Tongue (tissue), 2 donors: ENCODE measurements around the gene ETV7. TPM values are rescaled to one million over a fixed set of nuclear protein-coding genes. Genes with fewer than 3 reads are reported as not detected.
"Not testable (repeated sequence)": the region's sequence is repeated elsewhere in the genome, so short reads cannot be mapped to it uniquely, and the experiment has no call there.

ENCODE experiments used
- DNase-seq: peaks from one replicate; pipeline ENCODE4 v3.0.0-alpha.2; 2015
- total RNA-seq: library from RNA; depleted of rRNA; stranded (reverse); fragments of >200 nt; gene quantifications from one replicate; pipeline ENCODE4 v1.2.3, GENCODE V29; 2014

The ETV7 gene
- total RNA-seq, 1 donor from 2014 or later: 0.21 TPM

GRCh38 chr6:36339146-36339545 lies 48.3 kb downstream of the ETV7 start:
- peak; percentile 49 for DNase-seq

DNA sequence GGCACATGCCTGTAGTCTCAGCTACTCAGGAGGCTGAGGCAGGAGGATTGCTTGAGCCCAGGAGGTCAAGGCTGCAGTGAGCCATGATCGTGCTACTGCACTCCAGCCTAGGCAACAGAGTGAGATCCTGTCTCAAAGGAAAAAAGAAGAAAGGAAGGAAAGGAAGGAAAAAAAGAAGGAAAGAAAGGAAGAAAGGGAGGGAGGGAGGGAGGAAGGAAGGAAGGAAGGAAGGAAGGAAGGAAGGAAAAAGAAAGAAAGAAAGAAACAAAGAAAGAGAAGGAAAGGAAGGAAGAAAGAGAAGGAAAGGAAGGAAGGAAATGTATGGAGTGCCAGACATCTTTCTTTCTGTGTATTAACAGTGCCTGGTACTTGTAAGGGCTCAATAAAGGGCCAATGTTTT lies 49.2 kb downstream of the ETV7 start:
- DNase-seq: not testable (repeated sequence)

DNA sequence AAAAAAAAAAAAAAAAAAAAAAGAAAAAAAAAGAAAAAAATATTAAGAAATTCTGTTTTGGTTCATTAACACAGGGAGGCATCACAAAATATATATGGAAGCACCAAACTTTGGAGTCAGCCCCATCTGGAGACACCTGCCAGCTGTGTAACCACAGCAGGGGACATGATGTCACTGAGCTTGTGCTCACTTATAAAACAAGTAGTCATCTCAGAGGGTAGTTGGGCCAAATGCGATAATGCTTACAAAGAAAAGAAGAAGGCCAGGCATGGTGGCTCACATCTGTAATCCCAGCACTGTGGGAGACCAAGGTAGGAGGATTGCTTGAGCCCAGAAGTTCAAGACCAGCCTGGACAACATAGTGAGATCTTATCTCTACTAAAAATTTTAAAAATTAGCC lies 49.7 kb downstream of the ETV7 start:
- no peak for DNase-seq

- DNase-seq: no peak
These were observed 50.7 kb downstream of the ETV7 start, which contains the start of gene BNIP5 for GRCh38 chr6:36336779-36337241. BNIP5 (minus strand) TSS chr6:36336888; CDS start chr6:36330690, 6,198 bp downstream.

DNA sequence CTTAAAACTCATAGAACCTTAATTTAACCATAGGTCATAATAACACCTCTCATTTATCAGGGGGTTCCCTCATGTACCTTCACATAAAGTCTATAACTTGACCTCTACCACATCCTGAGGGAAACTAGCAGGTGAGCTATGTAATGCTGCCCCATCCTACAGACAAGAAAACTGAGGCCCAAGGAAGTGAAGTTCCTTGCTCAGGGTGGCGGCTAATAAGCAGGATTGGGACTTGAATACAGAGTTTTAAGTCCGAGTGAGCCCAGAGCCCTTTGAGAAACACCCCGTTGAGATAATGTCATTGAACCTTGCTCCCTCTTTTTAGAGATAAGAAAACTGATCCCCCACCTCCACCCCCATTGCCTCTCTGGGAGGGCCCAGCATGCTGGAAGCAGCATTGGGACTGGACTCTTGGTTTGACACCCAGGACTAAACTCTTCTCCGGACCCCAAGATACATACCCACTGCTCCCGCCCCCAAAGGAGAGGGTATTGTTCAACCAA lies 51.2 kb downstream of the ETV7 start:
- no peak for DNase-seq

DNA sequence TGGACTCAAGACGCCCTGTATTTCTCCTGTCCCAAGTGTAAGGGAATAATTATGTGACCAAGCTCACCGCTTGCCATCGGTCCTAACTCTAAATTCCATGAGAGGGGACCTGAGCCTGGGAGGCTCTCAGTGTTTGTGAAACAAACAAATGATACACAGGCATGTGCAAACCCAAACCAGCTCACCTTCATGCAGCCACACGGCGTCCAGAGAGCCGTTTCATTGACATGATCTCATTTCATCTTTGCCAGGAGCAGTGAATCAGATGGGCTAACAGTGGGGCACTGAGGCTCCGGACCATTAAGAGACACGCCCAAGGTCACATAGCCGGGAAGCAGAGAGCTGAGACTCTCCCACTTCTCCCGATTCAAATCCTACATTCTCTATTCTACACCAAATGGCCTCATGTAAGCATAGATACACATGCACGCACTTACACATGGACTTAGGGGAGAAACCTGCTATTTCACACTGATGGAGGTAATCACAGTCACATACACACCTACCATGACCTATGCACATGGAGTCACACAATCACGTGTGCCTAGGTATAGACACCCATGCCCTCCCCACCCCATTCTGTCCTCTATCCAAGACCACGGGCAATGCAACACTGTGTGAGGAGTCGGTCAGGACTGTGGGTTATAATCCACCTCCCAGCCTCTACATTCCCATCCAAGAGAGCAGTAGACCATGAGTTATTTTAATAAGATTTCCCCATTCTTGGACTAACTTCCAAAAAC lies 51.8 kb downstream of the ETV7 start:
- DNase-seq: no peak

- no peak for DNase-seq
These were observed 52.5 kb downstream of the ETV7 start for GRCh38 chr6:36334832-36335459.

GRCh38 chr6:36333931-36334725 lies 53.3 kb downstream of the ETV7 start:
- peak; percentile 55 for DNase-seq

- no peak for DNase-seq
These were observed 54.1 kb downstream of the ETV7 start for GRCh38 chr6:36333171-36333895.

DNA sequence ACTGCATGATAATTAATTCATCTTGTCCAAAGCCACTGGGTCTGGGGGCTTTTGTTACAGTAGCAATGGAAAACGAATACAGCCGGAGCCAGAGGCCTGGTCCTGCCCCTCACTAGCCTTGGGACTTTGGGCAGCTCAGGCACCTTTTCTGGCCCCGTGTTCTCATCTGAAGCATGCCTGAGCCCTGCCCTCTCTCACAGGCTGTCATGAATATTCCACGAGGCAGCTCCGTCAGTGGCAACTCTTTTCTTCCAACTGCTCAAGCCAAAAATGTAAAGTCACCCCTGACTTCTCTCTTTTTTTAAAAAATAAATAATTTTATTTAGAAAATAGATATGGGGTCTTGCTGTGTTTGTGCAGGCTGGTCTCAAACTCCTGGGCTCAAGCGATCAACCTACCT lies 56.1 kb downstream of the ETV7 start:
- DNase-seq: no peak

GRCh38 chr6:36330366-36330765 lies 57.1 kb downstream of the ETV7 start:
- no peak for DNase-seq

DNA sequence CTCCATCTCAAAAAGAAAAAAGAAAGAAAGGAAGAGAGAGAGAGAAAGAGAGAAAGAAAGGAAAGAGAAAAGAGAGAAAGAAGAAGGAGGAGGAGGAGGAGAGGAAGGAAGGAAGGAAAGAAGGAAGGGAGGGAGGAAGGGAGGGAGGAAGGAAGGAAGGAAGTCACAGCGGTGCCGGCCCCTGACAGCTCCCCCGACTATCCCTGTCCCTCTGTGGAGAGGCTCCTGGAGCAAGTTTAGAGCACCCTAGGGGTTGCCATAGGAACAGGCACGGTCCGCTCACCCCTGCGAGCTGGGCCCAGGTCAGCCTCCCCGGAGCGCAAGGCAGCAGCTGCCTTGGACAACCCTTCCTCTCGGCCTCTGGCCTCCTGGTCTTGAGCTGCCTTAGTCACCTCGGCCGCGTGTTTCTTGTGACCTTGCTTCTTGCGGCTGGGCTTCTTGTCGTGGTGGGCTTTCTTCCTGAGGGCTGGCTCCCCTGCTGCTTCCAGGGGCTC lies 57.6 kb downstream of the ETV7 start:
- no peak for DNase-seq

DNA sequence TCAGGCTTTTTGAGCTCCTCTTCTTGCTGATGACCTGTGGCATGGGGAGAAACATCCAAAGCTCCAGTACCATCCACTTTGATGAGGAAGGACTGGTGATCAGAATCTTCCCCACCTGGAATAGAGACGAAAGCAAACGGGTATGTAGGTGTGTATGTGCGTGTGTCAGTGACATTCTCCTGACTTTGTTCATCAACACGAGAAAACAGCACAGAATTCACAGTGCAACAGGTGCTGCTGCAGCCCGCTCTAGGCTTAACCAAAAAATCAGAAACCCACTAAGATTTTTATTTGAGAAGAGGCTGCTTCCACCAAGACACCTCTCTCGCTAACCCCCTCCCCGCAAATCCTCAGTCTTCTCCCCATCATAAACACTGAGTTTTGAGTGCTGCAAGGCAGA lies 58.9 kb downstream of the ETV7 start:
- DNase-seq: no peak

- DNase-seq: no peak
These were observed 59.6 kb downstream of the ETV7 start for GRCh38 chr6:36327919-36328236.

DNA sequence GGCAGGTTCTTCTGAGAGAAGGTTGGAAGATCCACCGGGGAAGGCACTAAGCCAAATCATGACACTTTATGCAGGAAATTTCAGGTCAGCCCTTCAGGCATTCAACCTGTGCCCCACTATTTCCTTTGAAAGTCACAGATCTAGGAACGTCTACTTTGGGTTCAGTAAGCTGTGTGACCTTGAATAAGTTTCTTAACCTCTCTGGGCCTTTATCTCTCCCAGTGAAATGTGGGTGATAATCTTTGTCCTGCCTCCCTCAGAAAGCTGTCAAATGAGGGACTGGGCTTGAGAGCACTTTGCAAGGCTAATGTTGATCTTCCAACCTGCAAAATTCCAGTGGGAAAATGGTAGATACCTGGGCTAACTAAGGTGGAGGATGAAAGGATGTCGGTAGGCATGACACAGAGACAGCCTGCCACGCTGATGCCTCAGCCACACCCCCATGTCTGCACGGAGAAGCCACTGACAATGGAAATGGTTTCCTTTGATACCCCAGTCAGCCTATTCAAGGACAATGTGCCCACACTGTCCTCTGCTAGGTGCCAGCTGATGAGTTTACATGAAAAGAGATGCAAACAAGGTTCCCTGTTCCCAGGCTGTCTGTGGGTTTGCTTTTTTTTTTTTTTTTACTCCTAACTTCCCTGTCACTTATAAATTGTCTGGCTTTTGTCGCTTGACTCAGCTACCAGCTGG lies 60.1 kb downstream of the ETV7 start:
- no peak for DNase-seq

DNA sequence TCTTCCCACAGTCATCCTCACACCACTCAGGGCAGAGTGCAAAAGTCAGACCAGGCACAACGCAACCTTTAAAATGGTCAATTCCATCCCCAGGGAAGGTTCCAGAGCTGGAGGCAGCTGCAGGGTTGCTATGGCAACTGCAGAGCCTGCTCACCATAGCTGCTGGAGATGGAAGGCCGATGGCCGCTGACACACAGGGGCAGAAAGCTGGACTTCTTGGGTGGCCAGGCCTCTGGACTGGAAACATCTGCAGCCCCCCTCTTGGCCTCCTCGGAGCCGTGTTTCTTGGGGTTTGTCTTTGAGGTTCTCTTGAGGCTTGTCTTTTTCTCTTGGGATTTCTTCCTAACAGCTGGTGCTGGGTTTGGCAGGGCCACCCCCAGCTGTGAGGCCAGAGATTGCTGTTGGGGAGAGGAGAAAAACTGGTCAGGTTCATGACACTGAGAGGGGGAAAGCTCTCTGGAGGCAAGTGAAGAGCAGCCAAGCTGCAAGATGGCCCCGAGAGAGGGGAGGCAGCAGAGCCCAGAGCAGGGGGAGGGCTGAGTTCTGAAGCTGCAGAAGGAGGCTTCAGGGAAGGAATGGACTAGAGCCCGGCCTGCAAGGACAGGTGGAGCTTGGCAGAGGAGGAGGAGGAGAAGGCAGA lies 61.0 kb downstream of the ETV7 start:
- peak; percentile 70 for DNase-seq

DNA sequence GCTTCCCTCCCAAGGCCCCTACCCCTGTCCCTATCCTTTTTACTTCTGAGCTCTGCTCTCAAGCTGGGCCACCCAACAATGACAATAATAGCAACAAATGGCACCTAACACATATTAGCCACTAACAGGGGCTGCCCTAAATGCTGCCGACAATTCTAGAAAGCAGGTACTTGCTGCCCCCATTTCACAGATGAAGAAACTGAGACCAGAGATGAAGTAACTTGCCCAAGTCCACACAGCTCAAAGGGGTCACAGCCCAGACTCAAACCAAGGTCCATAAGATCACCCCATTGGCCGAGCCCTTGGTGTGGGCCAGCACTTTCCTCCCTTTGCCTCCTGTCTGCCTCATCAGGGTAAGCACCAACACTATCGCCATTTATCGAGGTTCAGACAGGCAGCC lies 62.8 kb downstream of the ETV7 start:
- no peak for DNase-seq

DNA sequence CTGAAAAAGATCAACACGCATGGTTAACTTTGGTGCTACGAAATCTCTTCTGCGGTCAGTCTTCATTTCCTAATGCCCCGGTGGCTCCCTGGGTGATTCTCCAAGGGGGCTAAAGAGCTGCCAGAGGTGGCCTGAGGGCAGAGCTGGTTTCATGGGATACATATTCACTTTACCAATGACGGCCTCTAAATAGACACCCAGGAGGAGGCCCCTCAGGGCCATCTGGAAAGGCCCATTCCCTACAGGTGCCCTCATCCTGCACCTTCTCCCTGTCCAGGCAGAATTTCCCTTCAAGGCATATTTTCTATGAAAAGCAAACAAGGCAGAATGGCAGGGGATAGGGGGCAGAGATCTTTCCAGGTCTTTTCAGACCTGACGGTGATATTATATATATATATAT lies 63.3 kb downstream of the ETV7 start:
- DNase-seq: no peak

DNA sequence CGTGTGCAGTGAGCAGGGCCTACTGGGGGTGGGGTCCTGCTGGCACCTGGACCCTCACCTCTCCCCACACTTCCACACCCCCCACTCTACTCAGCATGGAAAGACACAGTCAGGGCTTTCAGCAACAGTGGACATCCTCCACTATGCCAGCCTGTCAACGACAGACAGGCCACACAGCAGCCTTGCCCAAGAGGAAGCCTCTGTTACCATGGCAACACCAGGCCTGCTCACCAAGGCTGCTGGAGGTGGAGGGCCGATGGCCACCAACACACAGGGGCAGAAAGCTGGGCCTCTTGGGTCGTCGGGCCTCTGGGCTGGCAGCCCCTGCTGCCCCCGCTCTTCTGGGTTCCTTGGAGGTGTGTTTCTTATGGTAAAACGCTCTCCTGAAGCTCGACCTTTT lies 64.4 kb downstream of the ETV7 start:
- no peak for DNase-seq

GRCh38 chr6:36322591-36322990 lies 64.9 kb downstream of the ETV7 start:
- no peak for DNase-seq

- no peak for DNase-seq
These were observed 67.0 kb downstream of the ETV7 start for GRCh38 chr6:36320475-36320874.
